ENCODE data around the gene CAB39L.

DNA sequence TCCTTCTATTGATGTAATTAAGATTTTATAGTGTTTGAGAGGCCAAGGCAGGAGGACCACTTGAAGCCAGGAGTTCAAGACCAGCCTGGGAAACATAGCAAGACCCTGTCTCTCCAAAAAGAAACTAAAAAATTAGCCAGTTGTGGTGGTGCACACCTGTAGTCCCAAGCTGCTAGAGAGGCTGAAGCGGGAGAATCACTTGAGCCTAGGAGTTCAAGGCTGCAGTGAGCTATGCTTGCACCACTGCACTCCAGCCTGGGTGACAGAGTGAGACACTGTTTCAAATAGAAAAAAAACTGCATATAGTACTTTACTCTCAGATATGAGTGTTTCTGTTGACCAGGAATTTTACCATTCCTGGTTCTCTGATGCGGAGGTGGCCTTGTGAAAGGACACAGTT lies 147.2 kb downstream of the CAB39L start:
- no peak for TF ChIP-seq EGR1 (IDR thresholded peaks at IDR 0.05; ENCODE audit: low read depth in 2 of 2)
- TF ChIP-seq, protein P1, sequence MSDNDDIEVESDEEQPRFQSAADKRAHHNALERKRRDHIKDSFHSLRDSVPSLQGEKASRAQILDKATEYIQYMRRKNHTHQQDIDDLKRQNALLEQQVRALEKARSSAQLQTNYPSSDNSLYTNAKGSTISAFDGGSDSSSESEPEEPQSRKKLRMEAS (IDR thresholded peaks at IDR 0.05), result no peak
- no peak for TF ChIP-seq RAD21 (IDR thresholded peaks at IDR 0.05)
- TF ChIP-seq, protein P2, sequence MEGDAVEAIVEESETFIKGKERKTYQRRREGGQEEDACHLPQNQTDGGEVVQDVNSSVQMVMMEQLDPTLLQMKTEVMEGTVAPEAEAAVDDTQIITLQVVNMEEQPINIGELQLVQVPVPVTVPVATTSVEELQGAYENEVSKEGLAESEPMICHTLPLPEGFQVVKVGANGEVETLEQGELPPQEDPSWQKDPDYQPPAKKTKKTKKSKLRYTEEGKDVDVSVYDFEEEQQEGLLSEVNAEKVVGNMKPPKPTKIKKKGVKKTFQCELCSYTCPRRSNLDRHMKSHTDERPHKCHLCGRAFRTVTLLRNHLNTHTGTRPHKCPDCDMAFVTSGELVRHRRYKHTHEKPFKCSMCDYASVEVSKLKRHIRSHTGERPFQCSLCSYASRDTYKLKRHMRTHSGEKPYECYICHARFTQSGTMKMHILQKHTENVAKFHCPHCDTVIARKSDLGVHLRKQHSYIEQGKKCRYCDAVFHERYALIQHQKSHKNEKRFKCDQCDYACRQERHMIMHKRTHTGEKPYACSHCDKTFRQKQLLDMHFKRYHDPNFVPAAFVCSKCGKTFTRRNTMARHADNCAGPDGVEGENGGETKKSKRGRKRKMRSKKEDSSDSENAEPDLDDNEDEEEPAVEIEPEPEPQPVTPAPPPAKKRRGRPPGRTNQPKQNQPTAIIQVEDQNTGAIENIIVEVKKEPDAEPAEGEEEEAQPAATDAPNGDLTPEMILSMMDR (IDR thresholded peaks at IDR 0.05; ENCODE audit: low read depth, low read length, missing input control), result no peak
- no peak for TF ChIP-seq YY1 (IDR thresholded peaks at IDR 0.05)

Data from liver (tissue), 3 donors.